ENCODE results near the gene IGLON5.

The IGLON5 gene

DNA sequence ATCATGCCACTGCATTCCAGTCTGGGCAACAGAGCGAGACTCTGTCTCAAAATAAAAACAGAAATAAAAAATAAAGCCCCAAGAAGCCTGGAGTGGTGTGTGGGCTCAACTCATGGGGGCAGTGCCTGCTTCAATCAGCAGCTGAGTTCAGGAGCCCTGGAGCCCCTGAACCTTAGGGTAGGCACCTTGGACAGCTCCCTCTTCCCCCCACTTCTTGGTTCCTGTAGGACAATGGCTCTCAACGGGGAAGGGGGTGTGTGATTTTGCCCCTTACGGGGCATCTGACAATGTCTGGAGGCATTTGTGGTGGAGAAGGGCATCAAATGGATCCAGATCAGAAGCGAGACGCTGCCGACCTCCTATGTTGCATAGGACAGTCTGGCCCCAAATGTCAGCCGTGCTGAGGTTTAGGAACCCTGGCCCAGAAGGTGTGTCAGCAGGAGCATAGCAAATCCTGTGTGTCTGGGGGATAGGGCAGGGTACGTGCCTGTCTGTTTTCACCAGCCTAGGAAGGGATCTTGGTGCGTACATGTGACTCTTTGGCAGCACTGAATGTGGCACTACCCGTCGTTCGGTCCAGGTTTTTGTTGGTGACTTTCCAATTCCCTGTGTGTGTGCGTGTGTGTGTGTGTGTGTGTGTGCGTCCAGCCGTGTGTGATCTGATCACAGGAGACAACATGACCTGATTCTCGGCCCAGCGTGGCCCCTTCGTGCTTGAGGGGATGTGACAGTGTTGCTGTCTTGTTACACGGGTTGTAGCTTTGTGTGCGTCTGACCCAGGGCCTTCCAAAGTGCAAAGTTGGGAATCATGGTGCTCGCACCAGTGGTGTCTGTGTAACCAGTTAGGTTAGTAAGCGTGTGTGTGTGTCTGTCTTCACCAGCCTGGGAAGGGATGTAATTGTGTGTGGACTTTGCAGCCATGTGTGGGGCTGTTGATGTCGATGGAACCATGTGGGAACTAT lies 7.5 kb downstream of the IGLON5 start:
- DNase-seq, result no peak

DNA sequence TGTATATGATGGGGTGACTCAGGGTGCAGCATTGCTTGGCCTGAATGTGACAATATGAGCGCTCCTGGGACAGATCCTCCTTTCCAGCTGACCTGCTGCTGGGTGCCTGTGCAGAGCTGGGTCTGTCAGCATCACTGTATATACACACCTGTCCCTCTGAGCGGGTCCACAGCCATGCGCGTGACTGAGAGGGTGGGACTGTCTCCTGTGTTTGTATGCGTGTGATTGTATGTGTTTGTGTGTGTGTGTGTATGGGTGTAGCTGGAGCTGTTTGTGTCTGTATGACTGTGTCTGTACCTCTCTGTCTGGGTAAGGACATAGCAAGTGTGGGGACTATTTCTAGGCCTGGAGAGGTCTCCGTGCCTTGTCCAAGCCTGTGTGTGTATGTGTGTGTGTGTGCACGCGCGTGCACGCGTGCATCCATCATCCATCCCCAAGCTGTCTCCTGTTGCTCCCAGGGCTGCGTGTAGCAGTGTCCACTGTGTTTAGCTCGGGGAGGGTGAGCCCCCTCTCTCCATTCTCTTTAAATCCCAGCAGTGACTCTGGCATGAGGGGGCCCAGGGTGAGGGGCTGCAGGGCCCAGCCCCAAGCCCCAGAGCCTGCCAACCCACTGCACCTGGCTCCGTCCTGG lies 8.3 kb downstream of the IGLON5 start:
- DNase-seq, result no peak

DNA sequence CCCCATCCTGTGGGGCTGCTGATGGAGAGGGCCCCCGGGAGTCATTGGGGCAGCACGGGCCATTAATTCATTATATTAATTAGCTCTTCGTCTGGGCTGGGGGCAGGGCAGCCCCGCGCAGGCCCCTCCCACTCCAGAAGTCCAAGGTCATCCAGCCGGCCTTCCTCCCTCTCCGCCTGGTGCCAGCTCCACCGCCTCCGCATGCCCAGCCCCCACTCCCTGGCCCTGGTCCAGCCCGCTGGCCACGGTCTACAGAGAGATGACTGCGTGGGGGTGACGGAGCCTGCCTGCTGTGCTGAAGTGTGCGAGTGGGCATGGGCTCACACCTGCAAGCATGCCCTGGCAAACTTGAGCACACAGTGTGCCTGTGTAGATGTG lies 8.8 kb downstream of the IGLON5 start:
- DNase-seq, result no peak

DNA sequence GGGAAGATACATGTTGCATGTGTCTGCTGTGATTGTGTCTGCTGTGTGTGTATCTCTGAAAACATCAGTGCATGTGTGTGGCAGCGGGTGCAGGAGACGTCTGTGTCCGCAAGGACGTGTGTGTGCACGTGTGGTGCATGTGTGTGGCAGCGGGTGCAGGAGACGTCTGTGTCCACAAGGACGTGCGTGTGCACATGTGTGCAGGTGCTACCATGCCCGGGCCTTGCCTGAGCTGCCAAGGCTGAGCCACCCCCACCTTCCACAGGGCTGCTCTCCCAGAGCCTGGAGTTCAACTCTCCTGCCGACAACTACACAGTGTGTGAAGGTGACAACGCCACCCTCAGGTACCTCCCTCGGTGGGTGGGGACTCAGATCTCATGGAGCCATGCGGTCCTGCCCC lies 10.4 kb downstream of the IGLON5 start:
- DNase-seq, result no peak

DNA sequence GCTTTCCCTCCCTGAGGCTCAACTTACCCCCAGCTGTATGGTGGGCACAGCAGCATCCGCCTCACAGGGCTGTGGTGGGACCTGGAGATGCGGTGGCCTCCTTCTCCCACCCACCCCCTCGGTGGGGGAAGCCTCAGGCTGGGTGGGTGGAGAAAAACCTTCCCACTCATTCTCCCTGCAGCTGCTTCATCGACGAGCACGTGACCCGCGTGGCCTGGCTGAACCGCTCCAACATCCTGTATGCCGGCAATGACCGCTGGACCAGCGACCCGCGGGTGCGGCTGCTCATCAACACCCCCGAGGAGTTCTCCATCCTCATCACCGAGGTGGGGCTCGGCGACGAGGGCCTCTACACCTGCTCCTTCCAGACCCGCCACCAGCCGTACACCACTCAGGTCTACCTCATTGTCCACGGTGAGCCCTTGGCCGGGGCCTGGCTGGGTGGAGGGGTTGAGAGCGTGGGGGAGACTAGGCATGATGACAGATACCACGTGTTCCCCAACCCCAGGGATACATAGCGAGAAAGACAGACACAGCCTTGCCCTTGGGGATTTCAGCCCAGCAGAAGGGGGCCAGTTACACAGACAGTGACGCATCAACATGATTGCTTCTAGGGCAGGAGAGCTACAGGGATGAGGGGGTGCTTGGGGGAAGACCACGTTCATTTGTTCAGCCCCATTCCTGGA lies 12.2 kb downstream of the IGLON5 start:
- no peak for DNase-seq

DNA sequence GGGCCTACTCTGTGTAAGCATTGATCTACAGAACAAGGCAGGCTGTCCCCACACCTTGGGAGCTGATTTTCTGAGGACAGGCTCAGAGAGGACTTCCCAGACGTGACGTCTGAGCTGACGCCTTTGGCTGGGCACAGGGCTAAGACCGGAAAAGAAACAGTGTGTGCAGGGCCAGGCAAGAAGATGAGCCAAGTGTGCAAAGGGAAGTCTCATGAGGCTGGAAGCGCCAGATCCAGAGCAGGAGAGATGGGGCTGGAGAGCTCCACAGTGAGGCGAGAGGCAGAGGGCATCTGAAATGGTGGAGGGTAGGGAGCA lies 12.7 kb downstream of the IGLON5 start:
- no peak for DNase-seq

DNA sequence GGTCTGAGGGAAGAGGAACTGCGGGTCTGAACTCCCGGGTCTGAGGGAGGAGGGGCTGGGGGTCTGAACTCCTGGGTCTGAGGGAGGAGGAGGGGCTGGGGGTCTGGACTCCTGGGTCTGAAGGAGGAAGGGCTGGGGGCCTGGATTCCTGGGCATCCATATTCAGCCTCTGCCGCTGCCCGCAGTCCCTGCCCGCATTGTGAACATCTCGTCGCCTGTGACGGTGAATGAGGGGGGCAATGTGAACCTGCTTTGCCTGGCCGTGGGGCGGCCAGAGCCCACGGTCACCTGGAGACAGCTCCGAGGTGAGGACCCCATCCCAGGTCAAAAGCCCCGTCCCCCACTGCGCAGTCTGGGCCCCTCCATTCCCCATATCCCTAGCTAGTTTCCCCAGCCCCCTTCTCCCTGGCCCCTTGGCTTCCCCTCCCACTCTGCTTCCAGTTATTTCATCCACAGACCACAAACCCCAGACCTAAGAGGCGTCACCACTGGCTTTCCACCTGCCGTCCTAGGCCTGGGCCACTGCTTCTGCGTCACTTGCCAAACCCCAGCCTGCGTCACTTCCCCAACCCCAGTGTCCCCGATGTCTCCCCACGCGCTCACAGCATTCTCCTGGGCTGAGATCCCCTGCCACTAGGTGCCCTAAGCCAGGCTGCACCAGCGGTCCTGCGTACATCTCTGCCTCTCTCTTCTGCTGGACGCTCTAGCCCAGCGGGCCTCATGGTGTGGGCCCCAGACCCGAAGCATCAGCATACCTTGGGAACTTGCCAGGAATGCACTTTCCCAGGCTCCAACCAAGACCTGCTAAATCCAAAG lies 13.9 kb downstream of the IGLON5 start:
- no peak for DNase-seq

DNA sequence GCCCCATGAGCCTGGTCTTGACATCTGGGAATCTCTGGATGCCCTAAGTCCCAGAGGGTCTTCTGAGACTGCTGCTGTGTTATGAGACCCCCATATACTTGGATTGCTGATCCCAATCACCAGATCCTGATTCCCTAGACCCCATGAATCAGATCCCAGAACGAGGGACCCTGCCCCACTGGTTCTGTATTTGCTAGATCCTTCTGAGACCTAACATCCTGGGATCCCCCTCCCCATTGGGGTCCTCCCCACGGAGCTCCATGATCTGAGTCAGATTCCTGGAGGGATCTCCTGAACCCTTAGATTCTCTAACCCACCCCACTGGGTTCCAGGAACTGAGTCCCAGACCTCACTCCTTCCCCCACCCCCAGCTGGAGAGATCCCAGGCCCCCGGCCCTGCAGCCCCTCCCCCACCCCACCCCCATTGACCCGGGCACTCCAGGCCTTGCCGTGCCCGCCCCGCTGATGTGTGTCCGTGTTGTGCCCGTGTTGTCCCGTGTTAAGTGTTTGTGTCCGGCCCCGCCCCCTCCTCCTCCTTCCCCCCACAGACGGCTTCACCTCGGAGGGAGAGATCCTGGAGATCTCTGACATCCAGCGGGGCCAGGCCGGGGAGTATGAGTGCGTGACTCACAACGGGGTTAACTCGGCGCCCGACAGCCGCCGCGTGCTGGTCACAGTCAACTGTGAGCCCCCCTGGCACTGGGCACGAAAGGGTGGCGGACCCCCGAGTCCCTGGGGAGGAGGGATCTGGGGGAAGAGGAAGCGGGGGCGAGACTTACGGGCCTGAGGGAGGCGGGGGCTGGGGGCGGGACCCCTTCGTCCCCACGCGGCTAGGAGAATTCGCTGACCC lies 15.0 kb downstream of the IGLON5 start:
- DNase-seq, result no peak

DNA sequence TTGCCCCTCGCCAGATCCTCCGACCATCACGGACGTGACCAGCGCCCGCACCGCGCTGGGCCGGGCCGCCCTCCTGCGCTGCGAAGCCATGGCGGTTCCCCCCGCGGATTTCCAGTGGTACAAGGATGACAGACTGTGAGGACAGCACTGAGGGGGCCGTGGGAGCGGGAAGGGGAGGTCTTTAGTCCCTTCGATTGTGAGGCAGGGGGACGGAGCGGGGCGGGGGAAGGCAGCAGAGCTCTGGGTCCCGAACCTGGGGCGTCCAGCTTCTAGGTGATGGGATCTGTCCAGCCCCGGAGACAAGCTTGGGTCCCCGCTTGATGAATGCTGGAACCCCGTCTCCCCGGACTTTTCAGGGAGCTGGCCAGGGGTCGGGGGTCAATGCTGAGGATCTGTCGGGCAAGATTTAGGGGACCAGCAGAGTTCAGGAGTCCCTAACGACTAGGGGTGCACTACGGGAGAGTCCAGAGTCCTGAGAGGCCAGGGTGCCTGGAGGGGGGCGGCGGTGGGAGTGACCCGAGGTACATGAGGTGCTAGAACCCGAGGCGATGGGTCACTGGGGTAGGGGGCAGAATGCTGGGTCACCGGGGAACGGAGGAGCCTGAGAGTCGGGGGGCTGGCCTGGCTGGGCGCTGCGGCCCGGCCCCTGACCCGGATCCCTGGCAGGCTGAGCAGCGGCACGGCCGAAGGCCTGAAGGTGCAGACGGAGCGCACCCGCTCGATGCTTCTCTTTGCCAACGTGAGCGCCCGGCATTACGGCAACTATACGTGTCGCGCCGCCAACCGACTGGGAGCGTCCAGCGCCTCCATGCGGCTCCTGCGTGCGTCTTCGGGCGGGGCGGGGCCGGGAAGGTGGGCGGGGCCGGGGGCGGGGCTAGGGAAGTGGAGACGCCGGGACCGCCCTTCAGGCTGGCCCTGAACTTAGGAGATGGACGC lies 15.9 kb downstream of the IGLON5 start:
- no peak for DNase-seq

DNA sequence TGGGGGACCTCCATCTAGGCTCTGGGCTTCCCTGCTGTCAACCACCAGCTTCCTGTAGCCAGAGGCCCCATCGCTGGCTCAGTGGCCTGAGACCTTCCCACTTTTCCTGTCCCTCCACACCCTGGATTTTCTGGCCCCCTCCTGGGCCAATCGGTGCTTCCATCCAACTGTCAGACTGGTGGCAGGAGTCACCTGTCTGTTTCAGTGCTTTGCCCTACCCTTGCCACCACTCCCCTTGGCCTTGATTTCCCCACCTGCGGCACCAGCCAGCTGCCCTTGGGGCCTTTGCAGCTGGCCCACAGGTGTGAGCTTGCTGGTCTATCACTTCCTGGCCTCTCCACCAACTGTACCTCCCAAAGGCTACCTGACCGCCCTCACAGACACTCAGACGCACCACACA lies 18.0 kb downstream of the IGLON5 start:
- no peak for DNase-seq

DNA sequence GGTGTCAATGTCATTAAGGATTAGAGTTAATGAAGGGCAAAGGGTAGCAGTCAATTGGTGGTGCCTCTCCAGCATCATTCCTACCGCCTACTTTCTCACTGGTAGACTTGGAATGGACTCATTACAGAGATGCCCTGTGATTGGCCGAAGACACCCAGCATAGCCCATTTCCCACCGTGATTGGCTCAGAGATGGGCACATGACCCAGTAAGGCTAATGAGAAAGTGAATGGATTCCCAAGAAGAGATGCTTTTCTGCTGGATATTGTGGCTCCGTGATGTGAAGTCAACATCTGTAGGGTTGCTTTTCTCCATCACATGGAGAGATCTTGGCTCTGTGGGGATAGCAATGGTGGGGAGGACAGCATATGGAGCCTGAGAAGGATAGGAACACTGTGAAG lies 18.9 kb downstream of the IGLON5 start:
- DNase-seq, result no peak

DNA sequence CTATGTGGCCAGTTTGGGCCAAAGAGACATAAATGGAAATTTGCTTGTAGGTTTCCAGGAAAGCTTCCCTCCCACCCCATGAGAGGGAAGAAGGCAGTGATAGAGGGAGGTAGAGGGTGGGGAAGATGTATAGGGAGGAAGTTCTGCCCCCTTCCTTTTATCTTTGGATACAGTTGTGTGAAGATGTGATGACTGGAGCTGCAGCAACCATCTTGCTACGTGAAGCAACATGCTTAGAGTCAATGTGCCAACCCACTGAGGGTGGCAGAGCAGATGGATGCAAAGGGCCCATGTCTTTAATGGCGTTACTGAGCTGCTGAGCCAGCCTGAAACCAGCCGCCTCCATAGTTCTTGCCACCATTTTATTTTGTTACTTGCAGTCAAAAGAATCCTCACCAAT lies 19.7 kb downstream of the IGLON5 start:
- no peak for DNase-seq

DNA sequence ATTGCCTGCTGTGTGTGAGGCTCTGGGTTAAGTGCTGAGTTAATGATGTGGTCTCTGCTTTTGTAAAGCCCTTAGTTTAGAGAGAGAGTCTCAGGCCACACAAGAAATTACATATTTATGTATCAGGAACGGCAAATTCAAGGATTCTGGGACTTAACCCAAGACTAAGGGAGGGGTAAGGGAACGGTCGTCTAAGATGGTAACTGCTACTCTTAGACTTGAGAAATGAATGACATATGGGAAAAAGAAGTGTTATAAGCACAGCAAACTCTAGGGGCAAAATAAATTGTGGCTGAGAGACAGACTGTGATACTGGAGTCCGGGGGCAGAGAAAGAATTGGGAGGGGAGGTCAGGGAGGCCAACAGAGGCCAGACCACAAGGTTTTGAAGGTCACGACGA lies 20.3 kb downstream of the IGLON5 start:
- DNase-seq, result no peak

DNA sequence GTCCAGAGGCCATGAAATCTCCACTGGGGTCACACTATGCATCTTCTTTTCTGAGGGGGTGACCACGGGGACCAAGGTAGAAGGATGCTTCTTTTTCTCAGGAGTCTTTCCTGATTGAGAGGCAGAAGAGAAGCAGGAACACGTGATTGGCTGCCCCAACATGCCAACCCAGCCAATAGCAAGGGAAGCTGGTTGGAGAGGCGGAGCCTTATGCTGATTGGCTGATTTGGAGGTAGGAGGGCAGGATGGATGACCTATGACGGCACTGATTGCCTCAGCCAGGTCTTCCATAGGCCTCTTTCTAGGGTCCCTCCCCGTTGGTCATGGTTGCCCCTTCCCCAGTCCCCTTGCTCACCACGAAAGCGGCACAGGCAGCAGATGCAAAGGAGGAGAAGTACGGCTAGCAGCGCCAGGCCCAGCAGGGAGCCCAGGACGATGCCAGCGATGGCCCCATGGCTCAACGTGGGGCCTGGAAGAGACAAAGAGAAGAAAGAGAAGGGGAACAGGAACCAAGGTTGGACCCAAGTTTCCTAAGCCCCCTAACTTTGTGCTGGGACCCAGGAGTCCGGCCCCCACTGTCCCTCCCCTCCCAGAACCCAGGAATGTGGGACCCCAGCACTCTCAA lies 22.5 kb downstream of the IGLON5 start:
- DNase-seq, result no peak

DNA sequence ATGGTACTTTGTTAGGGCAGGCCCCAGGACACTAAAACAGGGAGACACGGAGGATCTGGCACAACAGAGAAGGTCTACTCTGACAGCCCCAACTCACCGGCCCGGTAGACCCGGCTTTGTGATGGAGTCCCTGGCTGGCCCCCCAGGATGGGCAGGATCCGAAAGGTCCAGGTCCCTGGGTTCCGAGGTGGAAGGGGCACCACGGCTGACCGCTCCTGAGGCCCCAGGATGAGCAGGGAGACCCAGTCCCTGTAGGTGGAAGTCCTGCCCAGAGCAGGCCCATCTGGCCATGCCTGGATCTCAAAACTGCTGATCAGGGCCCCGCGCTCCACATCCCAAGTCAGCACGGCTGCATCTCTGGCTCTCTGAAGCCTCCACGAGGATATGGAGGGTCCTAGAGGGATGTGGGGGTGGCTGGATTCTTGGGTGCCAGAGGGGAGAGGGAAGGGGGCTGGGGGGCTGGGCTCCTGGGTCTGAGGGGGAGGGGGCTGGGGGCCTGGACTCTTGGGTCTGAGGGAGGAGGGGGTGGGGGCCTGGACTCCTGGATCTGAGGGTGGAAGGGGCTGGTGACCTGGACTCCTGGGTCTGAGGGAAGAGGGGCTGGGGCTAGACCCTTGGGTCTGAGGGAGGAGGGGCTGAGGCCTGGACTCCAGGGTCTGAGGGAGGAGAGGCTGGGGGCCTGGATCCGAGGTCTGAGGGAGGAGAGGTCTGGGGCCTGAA lies 25.9 kb downstream of the IGLON5 start:
- no peak for DNase-seq

DNA sequence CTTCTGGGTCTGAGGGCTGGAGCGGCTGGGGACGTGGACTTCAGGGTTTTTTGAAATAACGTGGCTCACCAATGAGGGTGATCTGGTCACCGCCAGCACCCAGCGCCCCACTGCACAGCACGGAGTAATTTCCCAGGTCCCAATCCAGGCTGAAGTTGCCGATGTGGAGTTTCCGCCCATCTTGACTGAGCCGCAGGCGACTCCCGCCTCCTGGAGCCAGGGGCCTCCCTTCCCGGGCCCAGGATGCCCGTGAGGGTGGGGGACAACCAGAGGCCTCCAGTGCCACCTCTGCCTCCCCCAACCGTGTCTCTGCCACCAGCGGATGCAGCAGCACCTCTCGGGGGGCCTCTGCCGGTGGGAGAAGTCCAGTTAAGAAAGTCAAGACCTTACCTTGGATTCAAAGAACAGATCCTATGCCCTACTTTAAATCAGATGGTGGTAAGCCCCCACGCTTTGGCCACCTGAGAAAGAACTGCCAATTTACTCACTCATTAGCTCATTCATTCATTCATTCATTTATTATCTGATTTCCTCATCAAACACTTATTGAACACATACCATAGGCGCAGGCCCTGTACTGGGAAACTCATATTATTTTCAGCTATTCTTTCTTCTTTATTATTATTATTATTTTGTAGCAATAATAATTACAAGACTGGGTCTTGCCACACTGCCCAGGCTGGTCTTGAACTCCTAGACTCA lies 26.6 kb downstream of the IGLON5 start:
- no peak for DNase-seq

DNA sequence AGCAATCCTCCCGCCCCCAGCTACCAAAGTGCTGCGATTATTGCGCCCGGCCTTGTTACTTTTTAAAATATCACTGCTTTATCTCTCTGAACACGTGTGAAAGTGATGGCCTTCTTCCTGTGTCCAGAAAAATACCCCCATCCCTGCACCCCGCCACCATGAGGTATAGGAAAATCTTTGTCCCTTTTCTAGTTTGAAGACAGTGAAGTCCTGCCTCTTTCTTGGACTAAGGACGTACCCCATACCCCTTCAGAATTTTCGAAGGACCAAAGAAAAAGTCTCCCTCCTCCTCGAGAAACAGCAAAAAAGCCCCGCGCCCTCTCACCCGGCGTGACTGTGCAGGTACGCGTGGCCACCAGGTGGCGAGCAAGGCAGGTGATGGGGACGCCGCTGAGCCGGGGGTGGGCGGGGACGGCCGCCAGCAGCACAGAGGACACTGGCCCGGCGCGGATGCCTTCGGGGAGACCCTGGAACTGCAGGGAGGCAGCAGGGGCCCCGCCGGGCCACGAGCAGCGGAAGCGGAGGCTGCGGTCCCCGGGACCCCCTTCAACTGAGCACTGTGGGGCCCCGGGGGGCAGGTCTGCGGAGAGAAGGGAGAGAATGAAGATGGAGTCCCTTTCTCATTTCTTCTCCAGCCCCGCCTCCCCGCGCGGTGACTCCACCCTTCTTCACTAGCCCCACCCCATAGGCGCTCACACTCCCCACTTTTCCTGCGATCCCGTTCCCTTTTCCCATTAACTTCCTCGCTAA lies 27.3 kb downstream of the IGLON5 start:
- no peak for DNase-seq

DNA sequence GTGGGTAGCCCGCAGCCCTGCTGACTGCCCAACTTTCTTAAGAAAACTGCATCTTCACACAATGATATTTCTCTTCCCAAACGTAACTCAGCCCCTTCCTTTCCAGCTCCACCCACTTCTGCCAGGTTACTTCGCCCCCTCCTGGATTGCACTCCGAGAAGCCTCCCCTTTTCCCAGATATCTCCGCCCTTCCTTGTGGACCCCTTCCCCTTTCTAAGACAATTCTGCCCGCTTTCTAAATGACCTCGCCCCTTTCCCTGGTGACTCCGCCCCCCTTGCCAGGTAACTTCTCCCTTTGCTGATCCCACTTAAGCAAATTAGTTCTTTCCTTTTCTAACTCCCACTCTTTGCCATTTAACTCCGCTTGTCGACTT lies 27.9 kb downstream of the IGLON5 start:
- DNase-seq, result no peak

Data from NCI-H1694 treated with DMSO at 0.1 percent for 48 hours (cell line).